Thyroid gland (tissue), 4 donors: ENCODE measurements around the gene KLRB1.

Source experiments
- CTCF ChIP-seq, 6 experiments: fragments of 200-600 bp in 3 of 6; fragments of 450-650 bp in 3 of 6; sonication (generic) in 3 of 6; IDR thresholded peaks; one replicate each; pipeline ENCODE4 v1.5.1; 2016 to 2019; ENCODE audit warnings: antibody characterized with exemption in 6 of 6, mild to moderate bottlenecking in 2 of 6, inconsistent platforms in 1 of 6, moderate library complexity in 1 of 6
- POLR2A ChIP-seq, 2 donors: fragments of 450-650 bp; IDR thresholded peaks; one replicate each; pipeline ENCODE4 v1.6.1; 2017; ENCODE audit warnings: antibody characterized with exemption in 2 of 2, mild to moderate bottlenecking in 2 of 2, moderate library complexity in 1 of 2

DNA sequence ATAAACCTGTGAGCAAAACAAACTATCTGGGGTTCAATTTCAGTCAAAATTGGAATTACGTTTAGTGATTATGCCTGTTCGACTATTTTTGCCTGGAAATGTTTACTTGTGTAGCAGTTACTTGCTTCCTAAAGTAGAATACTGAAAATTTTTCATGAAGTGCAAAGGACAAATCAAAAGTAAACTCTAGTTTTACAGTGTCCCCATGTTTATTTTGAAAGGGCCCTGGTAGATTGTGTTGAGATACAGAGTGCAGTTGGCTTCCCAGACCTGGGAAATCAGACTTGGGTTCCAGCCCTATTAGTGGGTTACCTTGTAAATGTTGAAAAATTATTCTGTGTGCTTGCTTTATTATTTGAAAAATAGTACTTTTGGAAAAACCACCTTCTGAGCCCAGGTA lies 17.3 kb downstream of the KLRB1 start:
- TF ChIP-seq CTCF (IDR thresholded peaks at IDR 0.05) (no peak), POLR2A (IDR thresholded peaks at IDR 0.05) (no peak)
